Heart left ventricle (tissue), 16 donors: ENCODE measurements around the gene TTLL9. TPM values are rescaled to one million over a fixed set of nuclear protein-coding genes. Genes with fewer than 3 reads are reported as not detected.
"Not testable (repeated sequence)": the region's sequence is repeated elsewhere in the genome, so short reads cannot be mapped to it uniquely, and the experiment has no call there.

Experiments
- ATAC-seq, 4 donors: fragments of 200-7000 bp; cut with Tn5 transposase; one replicate each; pipeline ENCODE4 v1.9.1; 2020 to 2022; ENCODE audit warnings: moderate library complexity in 4 of 4, mild to moderate bottlenecking in 3 of 4, moderate number of reproducible peaks in 1 of 4
- DNase-seq, 5 donors: peaks; one replicate each; pipeline ENCODE4 v3.0.0-alpha.2; 2020
- H3K27ac ChIP-seq, 12 donors: fragments of 200-600 bp; sonication (generic) in 4 of 12; one replicate each; pipeline versions ENCODE4 v1.5.0 to v1.8.0; 2016 to 2022; ENCODE audit warnings: mild to moderate bottlenecking in 2 of 12
- H3K27me3 ChIP-seq, 9 donors: fragments of 200-600 bp; sonication (generic) in 2 of 9; one replicate each; pipeline versions ENCODE4 v1.5.1 to v1.8.0; 2016 to 2022; ENCODE audit warnings: mild to moderate bottlenecking in 3 of 9
- H3K36me3 ChIP-seq, 9 donors: fragments of 200-600 bp; sonication (generic) in 2 of 9; one replicate each; pipeline versions ENCODE4 v1.5.0 to v1.8.0; 2018 to 2022; ENCODE audit warnings: mild to moderate bottlenecking in 2 of 9
- H3K4me1 ChIP-seq, 12 donors: fragments of 200-600 bp; sonication (generic) in 4 of 12; one replicate each; pipeline versions ENCODE4 v1.5.0 to v1.8.0; 2016 to 2022; ENCODE audit warnings: mild to moderate bottlenecking in 3 of 12
- H3K4me3 ChIP-seq, 12 donors: fragments of 200-600 bp; sonication (generic) in 4 of 12; one replicate each; pipeline versions ENCODE4 v1.5.0 to v1.8.0; 2017 to 2022; ENCODE audit warnings: mild to moderate bottlenecking in 9 of 12, moderate library complexity in 4 of 12
- H3K9me3 ChIP-seq, 12 donors: fragments of 200-600 bp; sonication (generic) in 4 of 12; one replicate each; pipeline versions ENCODE4 v1.5.0 to v1.8.0; 2016 to 2022; ENCODE audit warnings: mild to moderate bottlenecking in 1 of 12
- CTCF ChIP-seq, 12 donors: fragments of 200-600 bp; sonication (generic) in 4 of 12; IDR thresholded peaks; one replicate each; pipeline versions ENCODE4 v1.5.0 to v1.8.0; 2018 to 2022; ENCODE audit warnings: antibody characterized with exemption in 12 of 12, mild to moderate bottlenecking in 5 of 12
- POLR2A ChIP-seq, 2 donors: fragments of 450-650 bp; IDR thresholded peaks; one replicate each; pipeline ENCODE4 v1.6.1; 2017; ENCODE audit warnings: antibody characterized with exemption in 2 of 2, mild to moderate bottlenecking in 2 of 2, moderate library complexity in 2 of 2
- WGBS, 4 donors: extraction: QIAGEN DNeasy Blood & Tissue Kit in 2 of 4; methylation state at CpG; one replicate each; pipeline versions ENCODE4 v1.1.5 to v1.1.7; 2013 to 2018; 5-methylcytosine and 5-hydroxymethylcytosine counted together
- intact Hi-C, 10 donors: fragments of 100-400 bp; cut with DNase I; formaldehyde crosslinking; loops; one replicate each; pipeline versions ENCODE4 v1.11.1 to v1.14.2; 2022
- polyA plus RNA-seq, 2 donors: library from polyadenylated mRNA; stranded (reverse); fragments of 200-250 nt; gene quantifications; one replicate each; pipeline ENCODE4 v1.2.3, GENCODE V29; 2013
- total RNA-seq, 9 donors: library from RNA; depleted of rRNA in 2 of 9; stranded (reverse); fragments of >200 nt in 2 of 9; fragmentation: NEBNext Ultra II Directional in 3 of 9; extraction: Animal tissue kit (Norgen Biotek cat#: 25700) in 3 of 9; gene quantifications; one replicate each; pipeline versions ENCODE4 v1.1.0 to v1.2.4, GENCODE V29; 2016 to 2023
- donor health status: ischemic (EF 13 %, LVEDD 7.1; RV severe dilation, severe dysfunction).
- donor health status: healthy with polysubstance abuse.
- donor health status: DM: no; HTN: yes; CAD: no.
- donor health status: DM: no; HTN: no; CAD: no.
- donor health status: ischemic (EF 25% LVEDD 6.9; RV normal size, moderate dysfunction).
- donor health status: ischemic (EF 25% LVEDD 5.7; RV mildly dilated, moderate dysfunction).
- donor health status: healthy.
- donor health status: DM: yes; HTN: yes; CAD: no.
- donor health status: ischemic (EF 35%, LVEDD 5.7; RV mildly dilated, moderate dysfunction).
- donor health status: nonischemic (EF 11% LVEDD 7.7; RV severe dilation, severe dysfunction).
- donor health status: DM: yes; HTN: yes; CAD: no.
- donor health status: PGD.
- donor health status: ischemic (EF 29% LVEDD 5.4; RV normal size, mild dysfunction).
- donor health status: nonischemic (EF 23%, LVEDD 6.1; RV moderate dilation, normal function).

Gene TTLL9
- total and polyA plus RNA-seq, 11 donors, result not detected

DNA sequence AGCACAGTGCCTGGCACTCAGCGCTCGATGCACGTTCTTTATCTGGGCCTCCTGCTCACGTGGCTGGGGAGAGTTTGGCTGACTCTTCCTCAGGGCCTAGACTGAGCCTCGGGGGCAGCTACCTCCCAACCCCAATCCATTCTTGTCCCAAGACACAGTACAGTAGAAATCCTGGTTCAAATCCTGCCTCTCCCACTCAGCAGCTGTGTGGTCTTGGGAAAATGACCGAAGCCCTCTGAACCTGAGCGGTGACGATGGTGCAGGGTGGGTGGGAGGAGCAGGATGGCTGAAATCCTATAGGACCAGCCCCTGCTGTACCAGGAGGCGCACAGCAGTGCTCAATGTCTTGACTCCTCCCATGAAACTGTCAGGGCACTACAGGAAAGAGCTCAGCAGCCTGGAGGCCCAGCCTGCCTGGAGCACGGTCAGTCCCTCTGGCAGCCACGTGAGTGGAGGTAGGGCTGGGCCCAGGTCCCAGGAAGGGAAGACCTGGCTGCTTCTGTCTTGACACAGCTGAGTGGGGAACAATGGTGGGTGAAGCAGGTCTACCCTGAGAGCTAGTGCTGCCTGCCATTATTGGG, 49.9 kb downstream of the TTLL9 start:
- Histone ChIP-seq H3K36me3 (no peaks in the 10 kb centered on the region), H3K9me3 (no peaks in the 10 kb centered on the region), H3K4me3 (no peak overlapping the region), H3K4me1 (no peaks in the 10 kb centered on the region), H3K27me3 (peaks cover 0 to 6% (median 0%) of the 10 kb centered on the region in 9 donors), H3K27ac (no peak overlapping the region)
- no peak for TF ChIP-seq POLR2A (IDR thresholded peaks at IDR 0.05)
- no peak for TF ChIP-seq CTCF (IDR thresholded peaks at IDR 0.05)
- intact Hi-C loops, result no loop called here
- ATAC-seq (no peak), DNase-seq (no peak)
- WGBS, 4 donors, result 60 to 74% (median 73%) methylated on average over 7 to 11 of the region's 11 CpGs

DNA sequence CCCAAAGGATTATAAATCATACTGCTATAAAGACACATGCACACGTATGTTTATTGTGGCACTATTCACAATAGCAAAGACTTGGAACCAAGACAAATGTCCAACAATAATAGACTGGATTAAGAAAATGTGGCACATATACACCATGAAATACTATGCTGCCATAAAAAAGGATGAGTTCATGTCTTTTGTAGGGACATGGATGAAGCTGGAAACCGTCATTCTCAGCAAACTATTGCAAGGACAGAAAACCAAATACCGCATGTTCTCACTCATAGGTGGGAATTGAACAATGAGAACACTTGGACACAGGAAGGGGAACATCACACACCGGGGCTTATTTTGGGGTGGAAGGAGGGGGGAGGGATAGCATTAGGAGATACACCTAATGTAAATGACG, 51.0 kb downstream of the TTLL9 start:
- 83 to 94% (median 89%) methylated on average over 5 of the region's 5 CpGs for WGBS, 4 donors
- not testable (repeated sequence) for DNase-seq
- H3K27me3 ChIP-seq, result peaks cover 0 to 15% (median 0%) of the 10 kb centered on the region in 9 donors

GRCh38 chr20:31922181-31922580, 51.7 kb downstream of the TTLL9 start:
- H3K36me3 ChIP-seq, result no peaks in the 10 kb centered on the region
- intact Hi-C loops, result no loop called here
- peaks cover 0 to 18% (median 0%) of the 10 kb centered on the region in 9 donors for H3K27me3 ChIP-seq
- no peak for DNase-seq
- TF ChIP-seq POLR2A (IDR thresholded peaks at IDR 0.05) (no peak), CTCF (IDR thresholded peaks at IDR 0.05) (no peak)
- H3K9me3 ChIP-seq, result no peaks in the 10 kb centered on the region
- no peak overlapping the region for H3K4me3 ChIP-seq
- no peak overlapping the region for H3K27ac ChIP-seq
- 73 to 80% (median 76%) methylated on average over 4 of the region's 4 CpGs for WGBS, 4 donors
- no peaks in the 10 kb centered on the region for H3K4me1 ChIP-seq
- no peak for ATAC-seq

More for the DNA sequence above, 51.0 kb downstream of the TTLL9 start:
- H3K27ac ChIP-seq, H3K9me3 ChIP-seq, ATAC-seq, H3K4me1 ChIP-seq, H3K4me3 ChIP-seq, H3K36me3 ChIP-seq, intact Hi-C loops: not testable (repeated sequence)

GRCh38 chr20:31922588-31922987, 52.2 kb downstream of the TTLL9 start:
- Histone ChIP-seq H3K27me3 (peaks cover 0 to 18% (median 0%) of the 10 kb centered on the region in 9 donors), H3K27ac (no peak overlapping the region), H3K4me3 (no peak overlapping the region), H3K4me1 (no peaks in the 10 kb centered on the region), H3K9me3 (no peaks in the 10 kb centered on the region), H3K36me3 (no peaks in the 10 kb centered on the region)
- TF ChIP-seq POLR2A (IDR thresholded peaks at IDR 0.05) (no peak), CTCF (IDR thresholded peaks at IDR 0.05) (no peak)
- WGBS, 4 donors, result 87 to 96% (median 93%) methylated on average over 4 of the region's 4 CpGs
- DNase-seq (no peak), ATAC-seq (no peak)
- intact Hi-C loops, result no loop called here
